Ishikawa (cell line): Measurements from ENCODE around the gene ZNF670.

Experiments used
- MAX ChIP-seq: IDR thresholded peaks from 2 replicates; pipeline ENCODE4 v1.6.1; 2012
- TAF1 ChIP-seq: IDR thresholded peaks from 2 replicates; pipeline ENCODE4 v1.6.1; 2012; ENCODE audit warnings: low read depth, mild to moderate bottlenecking
- ZBTB7A ChIP-seq: IDR thresholded peaks from 2 replicates; pipeline ENCODE4 v1.6.1; 2012; ENCODE audit warnings: low read depth

GRCh38 chr1:247112479-247112781, 33.8 kb upstream of the ZNF670 start:
- TF ChIP-seq ZBTB7A (no peak), TAF1 (no peak), MAX (no peak)
